ENCODE results near the gene ROR1.

The ROR1 gene

DNA sequence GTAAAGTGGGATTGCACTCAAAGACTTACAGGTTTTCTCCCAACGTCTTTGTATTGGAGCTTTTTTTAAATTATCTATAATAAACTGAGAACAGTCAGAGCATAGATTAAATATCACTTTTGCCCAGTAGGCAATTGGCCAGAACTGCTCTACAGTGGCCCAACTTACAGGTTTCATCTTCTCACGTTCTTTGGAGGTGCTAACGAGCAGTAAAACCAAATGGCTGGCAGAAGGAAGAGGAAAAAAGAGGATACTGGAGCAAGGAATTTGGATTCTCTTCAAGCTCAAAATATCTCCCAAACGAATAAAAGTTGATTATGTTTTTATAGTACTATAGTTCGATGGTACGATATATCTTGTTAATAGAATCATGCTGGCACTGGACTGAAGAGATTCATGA lies 201.1 kb downstream of the ROR1 start:
- no peak for DNase-seq (ENCODE audit: low spot score)

DNA sequence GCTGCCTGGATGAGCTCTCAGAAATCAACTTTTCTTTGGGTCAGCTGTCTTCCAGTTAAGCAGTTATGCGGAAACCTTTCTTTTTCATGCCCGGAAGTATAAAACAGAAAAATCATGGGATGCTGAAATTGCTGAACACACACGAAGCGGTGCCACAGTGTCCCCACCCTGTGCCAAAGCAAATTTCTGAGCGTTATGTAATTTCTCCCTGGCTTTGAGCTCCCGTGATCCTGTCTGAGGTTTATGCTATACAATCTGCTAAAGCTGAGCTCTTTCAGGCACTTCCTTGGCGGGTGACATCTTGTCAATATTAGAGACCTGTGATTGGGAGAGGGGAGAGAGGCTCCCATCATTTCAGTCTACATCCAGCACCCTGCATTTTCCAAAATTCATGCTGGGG lies 201.7 kb downstream of the ROR1 start:
- no peak for DNase-seq (ENCODE audit: low spot score)

DNA sequence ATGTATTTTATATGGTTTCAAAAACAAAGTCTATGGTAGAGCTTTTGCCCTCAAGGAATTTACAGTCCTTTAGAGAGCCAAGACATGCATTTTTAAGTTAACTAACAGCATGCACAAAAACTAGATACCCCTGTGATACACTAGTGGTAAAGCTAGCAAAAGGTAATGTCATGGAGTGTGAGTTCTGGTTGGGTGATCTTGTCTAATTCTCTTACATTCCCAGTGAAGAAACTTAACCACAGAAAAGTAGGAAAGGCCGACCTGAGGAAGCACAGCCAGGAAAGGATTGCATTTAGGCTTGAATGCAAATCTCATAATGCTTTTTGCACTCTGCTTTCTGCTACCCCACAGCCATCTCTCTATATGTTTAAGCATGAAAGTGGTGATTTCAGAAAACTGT lies 202.2 kb downstream of the ROR1 start:
- DNase-seq (ENCODE audit: low spot score): no peak

DNA sequence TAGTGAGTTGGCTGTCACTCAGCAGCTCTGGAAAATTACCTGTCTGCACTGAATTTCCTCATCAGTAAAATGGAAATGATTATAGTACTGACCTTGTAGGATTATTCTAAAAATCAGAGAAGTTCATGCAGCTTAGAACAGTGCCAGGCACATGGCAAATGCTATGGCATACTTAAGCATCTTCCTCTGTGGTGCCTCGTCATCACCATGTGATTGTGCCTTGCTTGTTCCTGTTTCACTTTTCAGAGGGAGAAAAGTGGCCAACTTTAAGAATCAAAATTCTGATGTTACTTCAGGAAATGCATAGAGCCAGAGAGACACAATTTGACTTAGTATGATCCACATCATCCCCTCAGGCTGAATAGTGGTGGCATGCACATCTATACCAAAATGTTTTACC lies 203.6 kb downstream of the ROR1 start:
- no peak for DNase-seq (ENCODE audit: low spot score)

DNA sequence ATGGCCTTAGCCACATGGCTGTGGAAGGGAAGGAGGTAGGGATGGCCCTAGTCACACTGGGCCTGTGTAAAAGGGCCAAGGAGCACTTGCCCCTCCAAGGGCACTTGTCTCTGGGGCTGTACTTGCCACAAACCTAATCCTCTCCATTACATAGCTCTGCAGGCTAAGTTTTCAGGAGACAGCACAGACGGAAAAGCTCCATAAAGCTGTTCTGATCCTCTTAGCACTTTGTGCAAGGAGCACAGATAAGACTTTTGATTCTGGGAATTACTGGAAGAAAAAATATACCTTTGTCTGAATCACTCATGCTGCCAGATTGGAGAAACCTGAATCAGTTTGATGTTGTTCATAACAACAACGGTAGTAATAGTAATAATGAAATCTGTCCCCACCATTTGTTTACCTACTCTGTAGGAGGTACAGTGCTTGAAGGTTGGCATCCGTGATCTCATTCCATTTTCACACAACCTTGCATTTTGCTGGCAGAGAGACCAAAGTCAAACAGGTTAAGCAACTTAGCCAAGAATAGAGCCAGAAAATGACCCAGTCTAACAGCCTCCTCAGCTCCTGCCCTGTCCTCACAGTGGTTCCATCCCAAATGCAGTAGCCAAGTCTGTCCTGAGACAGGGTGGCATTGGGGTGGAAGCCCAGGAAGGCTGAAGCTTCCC lies 207.1 kb downstream of the ROR1 start:
- no peak for DNase-seq (ENCODE audit: low spot score)

DNA sequence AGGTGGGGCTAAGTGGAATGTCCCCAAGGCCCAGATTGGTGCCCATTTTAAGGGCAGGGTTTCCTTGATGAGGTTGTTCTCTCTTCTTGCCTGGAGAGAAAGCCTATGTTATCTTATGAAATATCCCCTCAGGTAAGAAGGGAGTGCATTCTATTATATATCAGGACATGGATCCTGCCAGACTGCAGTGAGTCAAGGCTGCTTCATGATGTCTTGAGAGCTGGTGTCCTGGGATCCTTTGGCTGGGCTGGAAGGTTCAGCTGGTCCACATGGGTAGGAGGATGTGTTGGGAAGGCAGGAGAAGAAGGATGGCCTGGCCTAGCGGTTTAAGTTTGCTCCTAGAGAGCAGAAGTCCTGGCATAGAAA lies 207.6 kb downstream of the ROR1 start:
- DNase-seq (ENCODE audit: low spot score): no peak

DNA sequence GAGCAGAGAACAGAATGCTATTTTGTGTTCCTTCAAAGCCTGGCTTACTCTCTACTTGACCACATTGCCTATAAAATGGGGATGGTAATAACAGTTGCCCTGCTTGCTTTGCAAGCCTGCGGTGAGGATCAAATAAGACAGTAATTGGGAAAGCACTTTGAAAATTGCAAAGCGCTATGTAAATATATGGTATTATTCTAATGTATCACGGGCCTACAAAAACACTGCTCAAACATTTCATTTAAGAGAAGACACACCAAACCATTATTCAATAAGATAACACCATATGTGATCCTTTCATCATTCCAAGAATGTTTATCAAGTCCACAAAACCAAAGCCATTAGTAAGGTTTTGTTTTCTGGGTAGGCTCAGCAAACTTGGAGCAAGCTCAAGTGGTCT lies 208.4 kb downstream of the ROR1 start:
- DNase-seq (ENCODE audit: low spot score): no peak

DNA sequence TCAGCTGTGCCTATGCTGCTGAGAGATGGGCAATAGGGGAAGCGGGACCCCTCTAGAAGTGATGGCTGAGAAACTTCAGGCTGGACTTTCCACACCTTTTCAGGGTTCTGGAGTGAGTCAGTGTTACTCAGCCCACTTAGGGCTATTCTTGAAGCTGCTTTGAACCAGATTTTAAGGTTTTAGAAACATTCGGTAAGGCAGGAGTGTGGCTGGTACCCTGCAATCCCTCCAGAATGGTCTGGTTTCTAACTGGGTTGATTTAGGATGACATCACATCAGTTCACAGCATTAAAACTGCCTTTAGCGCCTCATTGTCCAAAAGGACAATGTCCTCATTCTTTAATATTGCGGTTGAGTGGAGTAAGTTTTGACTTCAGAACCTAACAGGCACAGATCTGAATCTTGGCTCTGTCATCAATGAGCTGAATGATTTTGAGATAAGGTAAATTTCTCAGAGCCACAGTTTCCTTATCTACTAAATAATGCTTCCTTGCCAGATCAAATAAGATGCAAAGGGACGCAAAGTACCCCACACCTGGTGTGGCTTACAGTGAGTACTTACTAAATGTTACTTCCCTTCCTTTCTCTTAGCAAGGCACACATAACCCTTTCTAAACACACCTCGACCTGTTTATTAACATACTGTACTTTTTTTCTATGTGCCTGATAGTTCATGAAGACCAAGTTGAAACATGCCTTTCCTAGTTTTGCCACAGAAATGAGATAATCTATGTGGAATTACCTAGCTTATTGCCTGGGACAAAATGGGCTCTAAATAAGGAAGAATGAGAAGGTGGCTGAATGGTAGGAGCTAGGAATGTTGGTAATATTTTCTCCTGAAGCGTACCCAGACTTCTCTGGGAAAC lies 209.8 kb downstream of the ROR1 start:
- DNase-seq (ENCODE audit: low spot score): peak; percentile 9

DNA sequence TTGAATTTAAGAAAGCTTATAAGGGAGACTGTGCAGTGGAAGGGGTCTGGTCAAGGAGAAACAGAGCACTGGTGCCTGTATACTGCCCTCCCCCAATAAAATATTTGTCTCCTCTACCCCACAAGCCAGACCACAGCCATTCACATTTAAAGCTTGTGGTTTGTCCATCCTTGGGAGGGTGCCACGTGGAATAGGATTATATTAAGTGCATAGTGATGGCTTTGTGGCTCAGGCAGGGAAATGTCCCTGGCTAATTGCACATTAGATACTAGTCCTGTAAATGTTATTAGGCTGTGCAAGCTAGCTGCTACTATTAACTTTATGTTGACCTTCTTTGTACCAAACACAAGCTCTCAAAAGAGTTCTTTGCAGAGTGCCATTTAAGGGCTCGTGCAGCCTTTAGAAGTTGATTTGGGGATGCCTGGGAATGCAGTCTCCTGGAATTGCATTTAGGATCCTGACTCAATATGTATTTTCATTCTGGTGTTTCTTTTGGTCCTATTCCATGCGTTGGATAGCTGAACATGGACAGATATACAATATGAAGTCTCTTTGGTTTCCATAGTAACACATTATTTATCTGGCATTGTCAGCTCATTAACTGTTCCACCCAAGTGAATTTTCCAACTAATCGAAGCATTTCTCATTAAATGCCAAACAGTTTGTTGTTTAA lies 210.6 kb downstream of the ROR1 start:
- no peak for DNase-seq (ENCODE audit: low spot score)

DNA sequence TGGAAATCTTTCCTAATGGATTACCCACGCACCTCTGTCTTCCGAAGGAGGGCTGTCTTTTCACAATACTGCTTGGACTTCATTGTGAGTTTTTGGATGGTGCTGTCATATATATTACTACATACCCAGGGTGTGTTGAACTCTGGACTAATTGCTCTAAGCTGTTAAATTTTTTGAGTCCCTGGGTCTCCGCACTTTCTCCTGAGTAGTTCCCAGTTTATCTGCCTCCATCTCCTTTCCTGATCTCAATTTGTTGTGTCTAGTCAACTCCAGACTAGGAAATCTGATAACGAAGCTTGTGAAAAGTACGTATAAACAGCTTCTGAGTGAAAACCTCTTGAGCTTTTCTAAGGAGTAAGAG lies 211.1 kb downstream of the ROR1 start:
- no peak for DNase-seq (ENCODE audit: low spot score)

DNA sequence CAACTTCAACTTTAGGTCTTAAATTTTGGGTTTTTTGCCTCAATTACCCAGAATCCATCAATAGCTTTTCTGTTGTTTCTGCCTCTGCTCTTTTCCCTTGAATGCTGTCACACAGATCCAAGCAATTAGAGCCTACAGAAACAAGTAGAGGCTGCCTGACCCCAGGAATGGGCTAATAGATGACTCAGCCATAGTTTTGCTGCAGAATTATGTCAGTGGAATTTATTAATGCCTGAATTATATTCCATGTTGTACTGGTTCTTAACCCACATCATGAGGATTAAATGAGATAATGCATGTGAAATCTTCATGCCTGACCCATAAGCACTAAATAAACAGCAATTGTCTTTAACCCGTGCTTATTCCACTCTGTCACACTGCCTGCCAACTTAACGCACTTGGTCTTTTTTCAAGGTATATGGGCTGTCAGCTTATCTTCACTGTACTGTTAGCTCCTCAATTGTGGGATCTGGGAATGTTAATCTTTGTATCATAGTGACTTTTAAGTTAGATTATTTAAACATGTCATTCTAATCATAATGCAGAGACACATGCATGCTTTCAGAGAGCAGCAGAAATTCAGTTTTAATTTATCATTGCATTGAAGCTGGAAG lies 213.3 kb downstream of the ROR1 start:
- no peak for DNase-seq (ENCODE audit: low spot score)

DNA sequence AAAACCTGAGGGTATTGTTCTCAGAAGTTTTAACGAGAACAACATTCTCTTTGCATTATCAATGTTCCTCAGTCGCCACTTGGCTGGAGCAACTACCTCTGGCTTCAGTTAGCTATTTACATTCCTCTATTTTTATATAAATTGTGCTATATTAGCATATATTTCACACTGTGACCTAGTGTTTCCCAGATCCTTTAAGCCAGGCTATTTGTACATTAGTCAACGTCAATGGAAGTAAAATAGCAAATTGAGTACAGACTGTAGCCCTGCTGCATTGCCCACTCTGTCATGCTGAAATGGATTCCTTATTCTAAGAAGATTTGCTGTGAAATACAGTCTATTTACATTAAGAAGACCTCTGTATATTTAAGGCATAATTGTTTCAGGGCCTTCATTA lies 213.8 kb downstream of the ROR1 start:
- DNase-seq (ENCODE audit: low spot score): no peak

DNA sequence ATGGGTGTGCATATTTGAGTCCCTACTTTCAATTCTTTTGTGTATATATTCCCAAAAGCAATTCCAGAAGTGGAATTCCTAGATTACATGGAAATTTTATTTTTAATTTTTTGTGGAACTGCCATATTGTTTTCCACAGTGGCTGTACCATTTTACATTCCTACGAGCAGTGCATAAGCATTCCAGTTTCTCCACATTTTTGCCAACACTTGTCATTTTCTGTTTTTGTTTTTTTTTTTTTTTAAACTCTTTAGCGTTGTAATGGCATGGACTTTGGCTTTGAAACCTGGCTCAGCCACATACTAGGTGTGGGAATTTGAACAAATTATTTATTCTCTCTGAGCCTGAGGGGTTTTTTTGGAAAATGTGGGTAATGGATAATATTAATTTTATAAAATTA lies 215.1 kb downstream of the ROR1 start:
- DNase-seq (ENCODE audit: low spot score): no peak

DNA sequence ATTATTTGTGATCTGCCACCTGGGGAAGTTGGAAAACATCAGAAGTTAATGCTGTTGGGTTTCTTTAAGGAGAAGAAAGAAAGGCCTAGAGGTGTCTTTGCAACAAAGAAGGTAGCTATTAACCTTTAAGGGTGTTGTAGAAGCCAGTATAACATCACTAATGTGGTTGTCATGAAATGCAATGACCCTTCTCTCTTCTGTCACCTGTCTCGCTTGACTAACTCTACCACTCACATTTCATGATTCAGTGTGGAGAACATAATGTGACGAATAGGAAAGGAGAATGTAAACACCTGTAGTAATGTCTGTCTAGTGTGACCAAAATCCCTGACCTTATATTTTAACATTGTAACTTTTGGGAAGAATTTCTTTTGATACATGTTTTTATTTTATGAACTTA lies 217.9 kb downstream of the ROR1 start:
- DNase-seq (ENCODE audit: low spot score): no peak

DNA sequence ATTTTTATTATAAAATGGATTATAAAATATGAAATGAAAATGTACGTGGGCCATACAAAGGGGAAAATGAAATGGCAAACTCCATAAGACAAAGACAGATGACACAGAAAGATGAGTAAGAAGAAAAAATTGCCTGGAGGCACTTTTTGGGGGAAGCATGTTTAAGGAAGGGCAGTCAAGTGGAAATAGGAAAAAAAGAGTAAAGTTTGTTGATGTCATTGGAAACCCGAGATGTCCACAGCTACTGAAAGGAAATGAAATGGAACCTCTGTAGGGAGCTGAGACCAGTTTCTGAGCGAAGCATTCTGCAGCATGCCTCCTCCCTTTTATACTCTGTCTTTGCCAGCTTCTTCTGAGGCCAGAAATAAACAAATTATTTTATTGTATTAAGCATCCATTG lies 226.2 kb downstream of the ROR1 start:
- DNase-seq (ENCODE audit: low spot score): no peak

DNA sequence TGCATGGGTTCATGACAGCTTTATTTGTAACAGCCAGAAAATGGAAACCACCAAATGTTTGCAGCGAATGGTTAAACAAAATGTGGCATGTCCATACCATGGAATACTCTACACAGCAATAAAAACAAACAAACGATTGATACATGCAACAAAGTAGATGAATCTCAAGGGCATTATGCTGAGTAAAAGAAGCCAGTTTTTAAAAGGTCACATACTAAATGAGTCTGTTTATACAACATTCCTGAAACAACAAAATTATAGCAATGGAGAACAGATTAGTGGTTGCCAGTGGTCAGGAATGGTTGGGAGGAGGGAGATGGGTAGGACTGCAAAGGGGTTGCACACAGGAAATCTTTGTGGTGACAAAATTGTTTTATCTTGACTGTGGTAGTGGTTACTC lies 227.2 kb downstream of the ROR1 start:
- no peak for DNase-seq (ENCODE audit: low spot score)

DNA sequence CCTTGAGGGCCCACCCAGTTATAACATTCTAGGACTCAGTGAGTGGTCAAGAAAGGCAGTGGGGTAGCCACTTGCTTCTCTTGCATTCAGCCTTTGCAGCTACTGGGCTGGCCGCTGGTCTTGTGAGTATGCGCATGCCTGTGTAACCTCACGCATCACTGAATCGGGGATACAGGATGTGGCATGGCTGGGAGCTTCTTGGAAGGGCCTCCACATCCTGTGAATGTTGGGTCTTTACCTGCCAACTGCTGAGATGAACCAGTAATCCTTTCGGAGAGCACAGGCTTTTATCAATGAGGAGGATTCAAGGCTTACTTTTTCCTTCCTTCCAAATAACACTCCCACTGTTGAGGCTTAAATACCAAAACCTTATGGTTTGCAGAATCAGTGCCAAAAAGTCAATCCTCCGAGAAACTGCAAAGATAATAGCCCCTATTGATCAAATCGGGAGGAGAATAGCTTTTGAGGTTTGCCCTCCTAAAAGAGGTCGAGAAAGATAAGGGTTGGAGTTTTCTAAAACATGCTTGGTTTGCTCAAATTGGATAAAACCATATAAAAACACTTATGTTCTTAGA lies 230.7 kb downstream of the ROR1 start:
- DNase-seq (ENCODE audit: low spot score): no peak

DNA sequence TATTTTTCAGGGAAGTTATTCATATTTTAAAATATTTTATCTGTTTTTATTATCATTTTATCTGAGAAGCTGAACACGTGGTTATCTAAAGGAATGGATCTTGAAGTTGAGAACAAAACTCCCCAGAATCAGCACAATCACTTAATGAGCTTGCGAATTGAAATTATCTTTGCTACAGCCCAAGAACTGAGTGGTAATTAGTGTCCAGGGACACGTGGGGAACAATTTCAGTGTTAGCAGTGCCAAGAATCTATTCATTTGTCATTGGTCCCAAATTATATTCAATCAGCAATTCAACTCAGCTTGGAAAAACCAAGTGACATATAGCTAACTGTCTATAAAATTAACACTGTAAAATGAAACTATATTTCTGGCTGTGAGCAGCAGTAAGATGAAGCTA lies 232.0 kb downstream of the ROR1 start:
- DNase-seq (ENCODE audit: low spot score): no peak

DNA sequence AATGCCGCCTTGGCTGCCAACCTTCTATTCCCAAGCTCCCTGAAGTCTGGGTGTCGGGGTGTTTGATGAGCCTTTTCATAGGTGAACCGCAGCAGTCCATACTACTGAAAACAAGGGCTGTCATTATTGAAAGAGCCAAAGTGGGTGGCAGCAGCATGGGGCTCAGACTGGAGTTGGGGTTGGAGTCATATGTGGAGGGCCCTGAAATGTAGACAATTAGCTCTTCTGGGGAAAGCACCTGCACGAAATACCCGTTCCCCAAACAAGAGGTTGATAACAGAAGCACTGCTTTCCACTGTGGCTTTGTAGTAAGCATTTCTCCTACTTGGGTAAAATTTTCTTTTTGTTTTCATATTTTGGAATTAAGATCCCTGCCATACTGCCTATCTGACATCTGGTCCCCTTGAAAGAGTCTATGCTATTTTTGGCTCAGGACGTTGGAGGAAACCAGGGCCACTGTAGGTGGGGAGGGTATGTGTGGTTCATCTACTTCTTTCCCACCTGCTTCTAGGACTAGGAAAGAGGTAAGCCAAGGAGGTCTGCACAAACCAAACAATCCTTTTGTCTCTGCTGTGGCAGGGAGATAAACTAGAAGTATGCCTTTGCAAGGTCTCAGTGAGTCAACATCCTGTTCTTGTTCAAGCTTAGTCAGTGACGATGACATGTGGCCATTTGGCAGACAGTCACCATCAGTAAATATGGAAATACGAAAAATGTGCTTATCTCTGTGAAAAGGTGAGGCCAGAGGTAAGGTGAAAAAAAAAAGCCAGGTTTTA lies 232.6 kb downstream of the ROR1 start:
- no peak for DNase-seq (ENCODE audit: low spot score)

DNA sequence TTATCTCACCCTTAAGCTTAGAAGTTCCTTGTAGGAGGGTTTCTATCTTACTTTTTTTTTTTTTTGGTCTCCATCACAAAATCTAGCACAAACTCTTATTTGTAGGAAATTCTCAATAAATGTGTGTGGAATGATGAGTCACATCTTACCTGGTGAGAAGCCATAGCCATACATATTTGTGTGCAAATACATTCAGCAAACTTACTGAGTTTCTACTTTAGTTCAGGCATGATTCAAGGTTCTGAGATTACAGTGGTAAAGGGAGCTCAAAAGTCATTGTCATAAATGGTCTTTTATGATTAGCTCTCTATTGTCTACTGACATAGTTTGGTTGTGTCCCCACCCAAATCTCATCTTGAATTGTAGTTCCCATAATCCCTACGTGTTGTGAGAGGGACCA lies 236.5 kb downstream of the ROR1 start:
- DNase-seq (ENCODE audit: low spot score): no peak

DNA sequence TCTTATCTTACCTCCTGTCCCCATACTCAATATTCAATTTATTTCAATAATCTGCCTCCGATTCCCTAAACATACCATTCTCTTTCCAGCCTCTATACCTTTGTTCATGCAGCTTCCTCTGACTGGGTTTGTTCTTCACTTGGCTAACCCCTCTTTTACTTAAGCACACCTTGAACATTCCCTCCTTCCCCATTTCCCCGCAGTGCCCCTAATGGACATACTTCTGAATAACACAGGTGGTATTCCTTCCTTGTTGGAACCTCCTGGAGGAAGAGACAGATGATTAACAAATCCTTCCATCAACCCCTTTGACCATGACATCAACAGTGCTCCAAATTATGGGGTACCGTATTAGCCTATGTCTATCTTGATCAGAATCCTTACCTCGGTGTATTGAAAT lies 239.6 kb downstream of the ROR1 start:
- DNase-seq (ENCODE audit: low spot score): no peak

DNA sequence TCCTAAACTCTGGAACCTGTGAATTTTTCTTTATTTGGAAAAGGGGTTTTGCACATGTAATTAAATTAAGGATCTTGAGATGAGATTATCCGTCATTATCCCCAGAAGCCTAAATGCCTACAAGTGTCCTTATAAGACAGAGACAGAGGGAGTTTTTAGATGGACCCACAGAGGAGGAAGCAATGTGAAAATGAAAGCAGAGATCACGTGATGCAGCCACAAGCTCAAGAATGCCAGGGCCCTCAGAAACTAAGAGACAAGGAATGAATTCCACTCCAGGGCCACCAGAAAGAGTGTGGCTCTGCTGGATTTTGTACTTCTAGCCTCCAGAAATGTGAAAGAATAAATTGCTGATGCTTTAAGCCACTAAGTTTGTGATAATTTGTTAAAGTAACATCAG lies 246.0 kb downstream of the ROR1 start:
- peak; percentile 66 for DNase-seq (ENCODE audit: low spot score)

All from putamen (tissue), 1 donor.